Measurements from ENCODE around the gene RAB1B. TPM values are rescaled to one million over a fixed set of nuclear protein-coding genes. Genes with fewer than 3 reads are reported as not detected.

RAB1B gene
- total and polyA plus RNA-seq, 2 donors (not counting 1 experiment from before 2014, with no cell fraction given): 77.1 to 77.8 TPM

GRCh38 chr11:66235141-66235540 is 33.3 kb upstream of the RAB1B start:
- 100% methylated on average over 3 of the region's 11 CpGs for WGBS (ENCODE audit: insufficient coverage)
- no peak overlapping the region for H3K9ac ChIP-seq (ENCODE audit: low read length)
- H3K27ac ChIP-seq (ENCODE audit: low read length in 2 of 2): no peak overlapping the region
- Mint-ChIP-seq H3K27me3 (no peaks in the 10 kb centered on the region), H3K4me1 (no peaks in the 10 kb centered on the region), H3K4me3 (no peak overlapping the region), H3K9me3 (ENCODE audit: insufficient read depth) (no peaks in the 10 kb centered on the region), H3K27ac (no peak overlapping the region)
- ChIA-PET CTCF (no interaction called here), POLR2A (no interaction called here)
- ATAC-seq (ENCODE audit: low read depth) (no peak), DNase-seq (no peak)
- no peaks in the 10 kb centered on the region for H3K27me3 ChIP-seq (replicated peaks in 1 of 4; ENCODE audit: control extremely low read depth in 1 of 4, control insufficient read depth in 3 of 4, insufficient read depth in 4 of 4, low read length in 3 of 4)
- peaks cover 38% of the 10 kb centered on the region for H4K20me1 ChIP-seq (ENCODE audit: control insufficient read depth, insufficient read depth, low read length, poor library complexity, severe bottlenecking)
- intact Hi-C loops (cut with micrococcal nuclease): no loop called here
- TF ChIP-seq EZH2 (IDR thresholded peaks at IDR 0.05; ENCODE audit: borderline replicate concordance, insufficient read depth, low read depth, low read length, poor library complexity, severe bottlenecking): no peak
- TF ChIP-seq, protein P1, sequence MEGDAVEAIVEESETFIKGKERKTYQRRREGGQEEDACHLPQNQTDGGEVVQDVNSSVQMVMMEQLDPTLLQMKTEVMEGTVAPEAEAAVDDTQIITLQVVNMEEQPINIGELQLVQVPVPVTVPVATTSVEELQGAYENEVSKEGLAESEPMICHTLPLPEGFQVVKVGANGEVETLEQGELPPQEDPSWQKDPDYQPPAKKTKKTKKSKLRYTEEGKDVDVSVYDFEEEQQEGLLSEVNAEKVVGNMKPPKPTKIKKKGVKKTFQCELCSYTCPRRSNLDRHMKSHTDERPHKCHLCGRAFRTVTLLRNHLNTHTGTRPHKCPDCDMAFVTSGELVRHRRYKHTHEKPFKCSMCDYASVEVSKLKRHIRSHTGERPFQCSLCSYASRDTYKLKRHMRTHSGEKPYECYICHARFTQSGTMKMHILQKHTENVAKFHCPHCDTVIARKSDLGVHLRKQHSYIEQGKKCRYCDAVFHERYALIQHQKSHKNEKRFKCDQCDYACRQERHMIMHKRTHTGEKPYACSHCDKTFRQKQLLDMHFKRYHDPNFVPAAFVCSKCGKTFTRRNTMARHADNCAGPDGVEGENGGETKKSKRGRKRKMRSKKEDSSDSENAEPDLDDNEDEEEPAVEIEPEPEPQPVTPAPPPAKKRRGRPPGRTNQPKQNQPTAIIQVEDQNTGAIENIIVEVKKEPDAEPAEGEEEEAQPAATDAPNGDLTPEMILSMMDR (IDR thresholded peaks at IDR 0.05): no peak
- no peak overlapping the region for H3K4me3 ChIP-seq (ENCODE audit: control extremely low read depth in 1 of 5, extremely low read depth in 1 of 5, insufficient read depth in 1 of 5, low read depth in 2 of 5, low read length in 4 of 5)
- H2AFZ ChIP-seq (ENCODE audit: insufficient read depth, low read depth, low read length, poor library complexity, severe bottlenecking): no peak overlapping the region
- no peaks in the 10 kb centered on the region for H3K79me2 ChIP-seq (ENCODE audit: control insufficient read depth, insufficient read depth, low read length)
- H3K4me1 ChIP-seq (ENCODE audit: control insufficient read depth in 2 of 2, insufficient read depth in 2 of 2, low read length in 2 of 2): no peaks in the 10 kb centered on the region
- no peak overlapping the region for H3K4me2 ChIP-seq (replicated peaks; ENCODE audit: low read depth, low read length, poor library complexity, severe bottlenecking)
- peaks cover 1 to 93% of the 10 kb centered on the region in 2 experiments for H3K36me3 ChIP-seq (replicated peaks in 1 of 2; ENCODE audit: control extremely low read depth in 1 of 2, control insufficient read depth in 1 of 2, extremely low read depth in 1 of 2, insufficient read depth in 2 of 2, low read length in 1 of 2)
- no peaks in the 10 kb centered on the region for H3K9me3 ChIP-seq (ENCODE audit: control extremely low read depth in 1 of 3, control insufficient read depth in 2 of 3, insufficient read depth in 1 of 3, low read length in 2 of 3)

DNA sequence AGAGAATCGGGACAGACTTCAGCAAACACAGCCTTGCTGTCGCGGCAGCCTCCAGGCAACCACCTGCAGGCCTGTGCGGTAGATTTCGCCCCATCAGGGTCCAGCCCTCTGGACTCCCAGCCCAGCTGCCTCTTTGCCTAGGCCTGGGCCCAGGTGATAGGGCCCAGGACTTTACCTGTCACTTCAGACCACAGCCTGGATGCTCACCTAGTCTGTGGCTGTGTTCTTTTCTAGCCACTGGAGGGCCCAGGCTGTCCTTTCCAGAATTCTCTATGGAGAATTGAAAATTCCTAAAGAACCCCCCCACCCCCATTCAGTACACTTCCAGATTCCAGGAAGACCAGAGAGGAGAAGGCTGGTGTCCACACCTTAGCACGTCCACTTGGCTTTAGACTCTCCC is 30.6 kb upstream of the RAB1B start:
- H3K4me1 Mint-ChIP-seq: peaks cover 8% of the 10 kb centered on the region
- intact Hi-C loops (cut with micrococcal nuclease): no loop called here
- Histone ChIP-seq H3K27me3 (replicated peaks in 1 of 4; ENCODE audit: control extremely low read depth in 1 of 4, control insufficient read depth in 3 of 4, insufficient read depth in 4 of 4, low read length in 3 of 4) (no peaks in the 10 kb centered on the region), H3K79me2 (ENCODE audit: control insufficient read depth, insufficient read depth, low read length) (no peaks in the 10 kb centered on the region), H3K4me2 (replicated peaks; ENCODE audit: low read depth, low read length, poor library complexity, severe bottlenecking) (no peak overlapping the region), H3K4me1 (ENCODE audit: control insufficient read depth in 2 of 2, insufficient read depth in 2 of 2, low read length in 2 of 2) (peaks cover 0 to 11% of the 10 kb centered on the region in 2 donors), H3K9me3 (ENCODE audit: control extremely low read depth in 1 of 3, control insufficient read depth in 2 of 3, insufficient read depth in 1 of 3, low read length in 2 of 3) (no peaks in the 10 kb centered on the region), H3K4me3 (ENCODE audit: control extremely low read depth in 1 of 5, extremely low read depth in 1 of 5, insufficient read depth in 1 of 5, low read depth in 2 of 5, low read length in 4 of 5) (no peak overlapping the region), H3K9ac (ENCODE audit: low read length) (no peak overlapping the region), H4K20me1 (ENCODE audit: control insufficient read depth, insufficient read depth, low read length, poor library complexity, severe bottlenecking) (peaks cover 40% of the 10 kb centered on the region), H3K36me3 (replicated peaks in 1 of 2; ENCODE audit: control extremely low read depth in 1 of 2, control insufficient read depth in 1 of 2, extremely low read depth in 1 of 2, insufficient read depth in 2 of 2, low read length in 1 of 2) (peaks cover 0 to 93% of the 10 kb centered on the region in 2 experiments), H2AFZ (ENCODE audit: insufficient read depth, low read depth, low read length, poor library complexity, severe bottlenecking) (no peak overlapping the region), H3K27ac (ENCODE audit: low read length in 2 of 2) (no peak overlapping the region)
- CTCF ChIA-PET: no interaction called here
- TF ChIP-seq, protein P1 (IDR thresholded peaks at IDR 0.05): no peak
- TF ChIP-seq EZH2 (IDR thresholded peaks at IDR 0.05; ENCODE audit: borderline replicate concordance, insufficient read depth, low read depth, low read length, poor library complexity, severe bottlenecking): no peak
- DNase-seq (no peak), ATAC-seq (ENCODE audit: low read depth) (no peak)
- no peaks in the 10 kb centered on the region for H3K9me3 Mint-ChIP-seq (ENCODE audit: insufficient read depth)
- no peak overlapping the region for H3K4me3 Mint-ChIP-seq
- 100% methylated on average over 5 of the region's 6 CpGs for WGBS (ENCODE audit: insufficient coverage)
- no peak overlapping the region for H3K27ac Mint-ChIP-seq
- no peaks in the 10 kb centered on the region for H3K27me3 Mint-ChIP-seq
- POLR2A ChIA-PET: no interaction called here

Data from B cell (primary cell).